HCT116 (cell line): ENCODE measurements around the gene OR9Q2.

Source experiments
- CEBPB ChIP-seq: IDR thresholded peaks from 2 replicates; pipeline ENCODE4 v1.6.1; 2012; ENCODE audit warnings: low read depth
- EZH2 ChIP-seq: fragments of 200-600 bp; sonication (generic); IDR thresholded peaks from 2 replicates; pipeline ENCODE4 v1.6.1; 2017; ENCODE audit warnings: antibody characterized with exemption, mixed run types
- FOSL1 ChIP-seq: IDR thresholded peaks from 2 replicates; pipeline ENCODE4 v1.6.1; 2012; ENCODE audit warnings: low read depth
- POLR2A ChIP-seq: IDR thresholded peaks from 2 replicates; pipeline ENCODE4 v1.7.0; 2011; ENCODE audit warnings: borderline replicate concordance; ENCODE audit not compliant: insufficient read depth, insufficient read length; ENCODE audit errors: extremely low read depth
- POLR2AphosphoS5 ChIP-seq: IDR thresholded peaks from 2 replicates; pipeline ENCODE4 v1.6.1; 2011; ENCODE audit warnings: mild to moderate bottlenecking, low read depth, low read length, moderate library complexity
- YY1 ChIP-seq: IDR thresholded peaks from 2 replicates; pipeline ENCODE4 v1.6.1; 2011; ENCODE audit warnings: low read length, low read depth, moderate library complexity, mild to moderate bottlenecking; ENCODE audit not compliant: insufficient replicate concordance; ENCODE audit errors: extremely low read depth
- ZNF274 ChIP-seq: fragments of 200-500 bp; sonication (Bioruptor generic); IDR thresholded peaks from 2 replicates; pipeline ENCODE4 v1.6.1; 2014; ENCODE audit warnings: mild to moderate bottlenecking, low read depth, low read length, inconsistent platforms
- TF ChIP-seq, protein P1 (sequence below), 3 experiments: fragments of 200-600 bp in 1 of 3; sonication (generic) in 1 of 3; IDR thresholded peaks in 2 of 3; conservative IDR thresholded peaks in 1 of 3; 2 replicates each; pipeline ENCODE4 v1.5.1; 2012 to 2017; ENCODE audit warnings: low read depth in 2 of 3, low read length in 2 of 3, antibody characterized with exemption in 1 of 3, borderline replicate concordance in 1 of 3, control low read depth in 1 of 3, mild to moderate bottlenecking in 1 of 3, mixed read lengths in 1 of 3, mixed run types in 1 of 3, moderate library complexity in 1 of 3; ENCODE audit not compliant: insufficient read depth in 1 of 3
- TF ChIP-seq, protein P2 (sequence below): IDR thresholded peaks from 2 replicates; pipeline ENCODE4 v1.6.1; 2012
- TF ChIP-seq, protein P3 (sequence below): IDR thresholded peaks from 2 replicates; pipeline ENCODE4 v1.6.1; 2012; ENCODE audit warnings: low read depth
- TF ChIP-seq, protein P4 (sequence below): IDR thresholded peaks from 2 replicates; pipeline ENCODE4 v1.6.1; 2012

DNA sequence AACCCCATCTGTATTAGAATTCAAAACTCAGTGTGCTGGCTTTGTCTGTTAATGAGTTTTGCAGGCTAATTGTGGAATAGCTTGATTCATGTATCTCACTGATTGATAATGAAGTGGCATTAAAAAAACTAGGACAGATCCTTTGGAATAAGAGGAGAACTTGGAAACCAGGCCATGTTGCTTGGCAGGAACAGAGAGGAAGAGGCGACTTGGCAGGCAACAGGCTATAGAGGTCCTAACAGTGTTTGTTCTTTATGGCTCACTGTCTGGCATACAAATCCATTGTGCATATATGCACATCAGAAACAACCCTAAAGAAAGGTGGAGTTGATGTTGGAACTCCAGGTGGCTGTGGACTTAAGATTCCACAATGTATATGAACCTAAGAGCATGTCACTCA lies 46.1 kb upstream of the OR9Q2 start:
- TF ChIP-seq FOSL1, result no peak
- no peak for TF ChIP-seq POLR2A
- TF ChIP-seq POLR2AphosphoS5, result no peak
- no peak for TF ChIP-seq ZNF274
- TF ChIP-seq, protein P1, sequence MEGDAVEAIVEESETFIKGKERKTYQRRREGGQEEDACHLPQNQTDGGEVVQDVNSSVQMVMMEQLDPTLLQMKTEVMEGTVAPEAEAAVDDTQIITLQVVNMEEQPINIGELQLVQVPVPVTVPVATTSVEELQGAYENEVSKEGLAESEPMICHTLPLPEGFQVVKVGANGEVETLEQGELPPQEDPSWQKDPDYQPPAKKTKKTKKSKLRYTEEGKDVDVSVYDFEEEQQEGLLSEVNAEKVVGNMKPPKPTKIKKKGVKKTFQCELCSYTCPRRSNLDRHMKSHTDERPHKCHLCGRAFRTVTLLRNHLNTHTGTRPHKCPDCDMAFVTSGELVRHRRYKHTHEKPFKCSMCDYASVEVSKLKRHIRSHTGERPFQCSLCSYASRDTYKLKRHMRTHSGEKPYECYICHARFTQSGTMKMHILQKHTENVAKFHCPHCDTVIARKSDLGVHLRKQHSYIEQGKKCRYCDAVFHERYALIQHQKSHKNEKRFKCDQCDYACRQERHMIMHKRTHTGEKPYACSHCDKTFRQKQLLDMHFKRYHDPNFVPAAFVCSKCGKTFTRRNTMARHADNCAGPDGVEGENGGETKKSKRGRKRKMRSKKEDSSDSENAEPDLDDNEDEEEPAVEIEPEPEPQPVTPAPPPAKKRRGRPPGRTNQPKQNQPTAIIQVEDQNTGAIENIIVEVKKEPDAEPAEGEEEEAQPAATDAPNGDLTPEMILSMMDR (IDR thresholded peaks at IDR 0.05 in 2 of 3, conservative IDR thresholded peaks at IDR 0.05 in 1 of 3; ENCODE audit: borderline replicate concordance in 1 of 3, insufficient read depth in 1 of 3, low read depth in 2 of 3, low read length in 2 of 3), result no peak
- TF ChIP-seq, protein P2, sequence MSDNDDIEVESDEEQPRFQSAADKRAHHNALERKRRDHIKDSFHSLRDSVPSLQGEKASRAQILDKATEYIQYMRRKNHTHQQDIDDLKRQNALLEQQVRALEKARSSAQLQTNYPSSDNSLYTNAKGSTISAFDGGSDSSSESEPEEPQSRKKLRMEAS, result no peak
- no peak for TF ChIP-seq EZH2
- TF ChIP-seq YY1, result no peak
- TF ChIP-seq, protein P3, sequence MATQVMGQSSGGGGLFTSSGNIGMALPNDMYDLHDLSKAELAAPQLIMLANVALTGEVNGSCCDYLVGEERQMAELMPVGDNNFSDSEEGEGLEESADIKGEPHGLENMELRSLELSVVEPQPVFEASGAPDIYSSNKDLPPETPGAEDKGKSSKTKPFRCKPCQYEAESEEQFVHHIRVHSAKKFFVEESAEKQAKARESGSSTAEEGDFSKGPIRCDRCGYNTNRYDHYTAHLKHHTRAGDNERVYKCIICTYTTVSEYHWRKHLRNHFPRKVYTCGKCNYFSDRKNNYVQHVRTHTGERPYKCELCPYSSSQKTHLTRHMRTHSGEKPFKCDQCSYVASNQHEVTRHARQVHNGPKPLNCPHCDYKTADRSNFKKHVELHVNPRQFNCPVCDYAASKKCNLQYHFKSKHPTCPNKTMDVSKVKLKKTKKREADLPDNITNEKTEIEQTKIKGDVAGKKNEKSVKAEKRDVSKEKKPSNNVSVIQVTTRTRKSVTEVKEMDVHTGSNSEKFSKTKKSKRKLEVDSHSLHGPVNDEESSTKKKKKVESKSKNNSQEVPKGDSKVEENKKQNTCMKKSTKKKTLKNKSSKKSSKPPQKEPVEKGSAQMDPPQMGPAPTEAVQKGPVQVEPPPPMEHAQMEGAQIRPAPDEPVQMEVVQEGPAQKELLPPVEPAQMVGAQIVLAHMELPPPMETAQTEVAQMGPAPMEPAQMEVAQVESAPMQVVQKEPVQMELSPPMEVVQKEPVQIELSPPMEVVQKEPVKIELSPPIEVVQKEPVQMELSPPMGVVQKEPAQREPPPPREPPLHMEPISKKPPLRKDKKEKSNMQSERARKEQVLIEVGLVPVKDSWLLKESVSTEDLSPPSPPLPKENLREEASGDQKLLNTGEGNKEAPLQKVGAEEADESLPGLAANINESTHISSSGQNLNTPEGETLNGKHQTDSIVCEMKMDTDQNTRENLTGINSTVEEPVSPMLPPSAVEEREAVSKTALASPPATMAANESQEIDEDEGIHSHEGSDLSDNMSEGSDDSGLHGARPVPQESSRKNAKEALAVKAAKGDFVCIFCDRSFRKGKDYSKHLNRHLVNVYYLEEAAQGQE, result no peak
- TF ChIP-seq CEBPB, result no peak
- TF ChIP-seq, protein P4, sequence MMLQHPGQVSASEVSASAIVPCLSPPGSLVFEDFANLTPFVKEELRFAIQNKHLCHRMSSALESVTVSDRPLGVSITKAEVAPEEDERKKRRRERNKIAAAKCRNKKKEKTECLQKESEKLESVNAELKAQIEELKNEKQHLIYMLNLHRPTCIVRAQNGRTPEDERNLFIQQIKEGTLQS, result no peak
